ENCODE results near the gene PKP3. TPM values are rescaled to one million over a fixed set of nuclear protein-coding genes. Genes with fewer than 3 reads are reported as not detected.
A peak's percentile ranks its signal among the peaks of the same experiment; 100 is the strongest.
"Not testable (repeated sequence)": the region's sequence is repeated elsewhere in the genome, so short reads cannot be mapped to it uniquely, and the experiment has no call there.

The PKP3 gene
- not detected in 2 replicates for total RNA-seq

- Mint-ChIP-seq H3K4me3 (no peak within 1 kb of the TSS), H3K27ac (no peak within 1 kb of the TSS), H3K27me3 (ENCODE audit: insufficient read depth) (peaks cover 3% of the 10 kb centered on the region), H3K36me3 (ENCODE audit: low read depth) (no peaks in the 10 kb centered on the region), H3K4me1 (ENCODE audit: low read depth) (no peaks in the 10 kb centered on the region), H3K9me3 (no peaks in the 10 kb centered on the region)
- intact Hi-C loops (cut with micrococcal nuclease) = no loop called here
- no peak for DNase-seq (ENCODE audit: low spot score)
Observed at GRCh38 chr11:394034-394857, at the start of gene PKP3. Gene PKP3, plus strand, starts transcription at chr11:394209. Its CDS starts 84 bp downstream, at chr11:394293.

- Mint-ChIP-seq H3K4me1 (ENCODE audit: low read depth) (peaks cover 10% of the 10 kb centered on the region), H3K4me3 (no peak overlapping the region), H3K9me3 (no peaks in the 10 kb centered on the region), H3K36me3 (ENCODE audit: low read depth) (no peaks in the 10 kb centered on the region), H3K27me3 (ENCODE audit: insufficient read depth) (peaks cover 17% of the 10 kb centered on the region), H3K27ac (no peak overlapping the region)
- intact Hi-C loops (cut with micrococcal nuclease) = no loop called here
- no peak for DNase-seq (ENCODE audit: low spot score)
Observed at GRCh38 chr11:344836-345578, 49.0 kb upstream of the PKP3 start.

- H3K4me1 Mint-ChIP-seq (ENCODE audit: low read depth) = peaks cover 19% of the 10 kb centered on the region
- no peak overlapping the region for H3K27ac Mint-ChIP-seq
- DNase-seq (ENCODE audit: low spot score) = no peak
- peaks cover 22% of the 10 kb centered on the region for H3K27me3 Mint-ChIP-seq (ENCODE audit: insufficient read depth)
- intact Hi-C loops (cut with micrococcal nuclease) = no loop called here
- H3K36me3 Mint-ChIP-seq (ENCODE audit: low read depth) = no peaks in the 10 kb centered on the region
- no peak overlapping the region for H3K4me3 Mint-ChIP-seq
- no peaks in the 10 kb centered on the region for H3K9me3 Mint-ChIP-seq
Observed at GRCh38 chr11:346529-346928, 47.5 kb upstream of the PKP3 start.

- intact Hi-C loops (cut with micrococcal nuclease); H3K36me3 Mint-ChIP-seq (ENCODE audit: low read depth); H3K9me3 Mint-ChIP-seq: not testable (repeated sequence)
Observed at GRCh38 chr11:349270-349954, 44.6 kb upstream of the PKP3 start.

GRCh38 chr11:350033-350722 is 43.8 kb upstream of the PKP3 start:
- H3K4me3 Mint-ChIP-seq; H3K9me3 Mint-ChIP-seq; intact Hi-C loops (cut with micrococcal nuclease); DNase-seq (ENCODE audit: low spot score); H3K27ac Mint-ChIP-seq; H3K36me3 Mint-ChIP-seq (ENCODE audit: low read depth): not testable (repeated sequence)
- Mint-ChIP-seq H3K27me3 (ENCODE audit: insufficient read depth) (peaks cover 22% of the 10 kb centered on the region), H3K4me1 (ENCODE audit: low read depth) (peaks cover 33% of the 10 kb centered on the region)

More at GRCh38 chr11:349270-349954, 44.6 kb upstream of the PKP3 start:
- Mint-ChIP-seq H3K27me3 (ENCODE audit: insufficient read depth) (peaks cover 22% of the 10 kb centered on the region), H3K4me1 (ENCODE audit: low read depth) (peaks cover 30% of the 10 kb centered on the region)
- not testable (repeated sequence) for DNase-seq (ENCODE audit: low spot score); H3K4me3 Mint-ChIP-seq; H3K27ac Mint-ChIP-seq

GRCh38 chr11:350723-351255 is 43.2 kb upstream of the PKP3 start:
- intact Hi-C loops (cut with micrococcal nuclease) = no loop called here
- Mint-ChIP-seq H3K36me3 (ENCODE audit: low read depth) (no peaks in the 10 kb centered on the region), H3K27me3 (ENCODE audit: insufficient read depth) (peaks cover 17% of the 10 kb centered on the region), H3K4me3 (no peak overlapping the region), H3K9me3 (no peaks in the 10 kb centered on the region), H3K4me1 (ENCODE audit: low read depth) (peaks cover 36% of the 10 kb centered on the region), H3K27ac (no peak overlapping the region)
- no peak for DNase-seq (ENCODE audit: low spot score)

GRCh38 chr11:351411-351810 is 42.6 kb upstream of the PKP3 start:
- H3K9me3 Mint-ChIP-seq = no peaks in the 10 kb centered on the region
- H3K4me1 Mint-ChIP-seq (ENCODE audit: low read depth) = peaks cover 36% of the 10 kb centered on the region
- H3K27me3 Mint-ChIP-seq (ENCODE audit: insufficient read depth) = peaks cover 10% of the 10 kb centered on the region
- no peak for DNase-seq (ENCODE audit: low spot score)
- intact Hi-C loops (cut with micrococcal nuclease) = no loop called here
- H3K27ac Mint-ChIP-seq = no peak overlapping the region
- H3K36me3 Mint-ChIP-seq (ENCODE audit: low read depth) = no peaks in the 10 kb centered on the region
- H3K4me3 Mint-ChIP-seq = no peak overlapping the region

GRCh38 chr11:352456-353031 is 41.5 kb upstream of the PKP3 start:
- H3K9me3 Mint-ChIP-seq = no peaks in the 10 kb centered on the region
- H3K27ac Mint-ChIP-seq = no peak overlapping the region
- no peak for DNase-seq (ENCODE audit: low spot score)
- no peaks in the 10 kb centered on the region for H3K36me3 Mint-ChIP-seq (ENCODE audit: low read depth)
- no peak overlapping the region for H3K4me3 Mint-ChIP-seq
- intact Hi-C loops (cut with micrococcal nuclease) = no loop called here
- peaks cover 9% of the 10 kb centered on the region for H3K27me3 Mint-ChIP-seq (ENCODE audit: insufficient read depth)
- peaks cover 36% of the 10 kb centered on the region for H3K4me1 Mint-ChIP-seq (ENCODE audit: low read depth)

GRCh38 chr11:353179-353873 is 40.7 kb upstream of the PKP3 start:
- Mint-ChIP-seq H3K27ac (peak overlapping the region; percentile 45), H3K36me3 (ENCODE audit: low read depth) (no peaks in the 10 kb centered on the region), H3K9me3 (no peaks in the 10 kb centered on the region), H3K4me3 (peak overlapping the region; percentile 9), H3K4me1 (ENCODE audit: low read depth) (peaks cover 36% of the 10 kb centered on the region), H3K27me3 (ENCODE audit: insufficient read depth) (peaks cover 6% of the 10 kb centered on the region)
- no peak for DNase-seq (ENCODE audit: low spot score)
- intact Hi-C loops (cut with micrococcal nuclease) = no loop called here

- Mint-ChIP-seq H3K4me1 (ENCODE audit: low read depth) (peaks cover 26% of the 10 kb centered on the region), H3K27ac (peak overlapping the region; percentile 93), H3K27me3 (ENCODE audit: insufficient read depth) (peaks cover 4% of the 10 kb centered on the region), H3K4me3 (peak overlapping the region; percentile 86), H3K9me3 (no peaks in the 10 kb centered on the region), H3K36me3 (ENCODE audit: low read depth) (no peaks in the 10 kb centered on the region)
- peak; percentile 85 for DNase-seq (ENCODE audit: low spot score)
- intact Hi-C loops (cut with micrococcal nuclease) = loop anchor here (1.0 to 5.0 kb wide), 8 partner anchors 43 to 151 kb away; partner anchors contain the start of genes BET1L, PGGHG, PSMD13 and RIC8A
Observed at GRCh38 chr11:355581-356458, 38.2 kb upstream of the PKP3 start.

GRCh38 chr11:356610-357009 is 37.4 kb upstream of the PKP3 start:
- Mint-ChIP-seq H3K27ac (no peak overlapping the region), H3K27me3 (ENCODE audit: insufficient read depth) (peaks cover 3% of the 10 kb centered on the region), H3K9me3 (no peaks in the 10 kb centered on the region), H3K36me3 (ENCODE audit: low read depth) (no peaks in the 10 kb centered on the region), H3K4me1 (ENCODE audit: low read depth) (peaks cover 24% of the 10 kb centered on the region), H3K4me3 (no peak overlapping the region)
- no peak for DNase-seq (ENCODE audit: low spot score)
- intact Hi-C loops (cut with micrococcal nuclease) = loop anchor here (1.0 to 5.0 kb wide), 5 partner anchors 69 to 151 kb away; partner anchors contain the start of genes BET1L, PGGHG, PSMD13 and RIC8A
